Measurements from ENCODE around the gene PCNX2.
A peak's percentile ranks its signal among the peaks of the same experiment; 100 is the strongest.

The PCNX2 gene

DNA sequence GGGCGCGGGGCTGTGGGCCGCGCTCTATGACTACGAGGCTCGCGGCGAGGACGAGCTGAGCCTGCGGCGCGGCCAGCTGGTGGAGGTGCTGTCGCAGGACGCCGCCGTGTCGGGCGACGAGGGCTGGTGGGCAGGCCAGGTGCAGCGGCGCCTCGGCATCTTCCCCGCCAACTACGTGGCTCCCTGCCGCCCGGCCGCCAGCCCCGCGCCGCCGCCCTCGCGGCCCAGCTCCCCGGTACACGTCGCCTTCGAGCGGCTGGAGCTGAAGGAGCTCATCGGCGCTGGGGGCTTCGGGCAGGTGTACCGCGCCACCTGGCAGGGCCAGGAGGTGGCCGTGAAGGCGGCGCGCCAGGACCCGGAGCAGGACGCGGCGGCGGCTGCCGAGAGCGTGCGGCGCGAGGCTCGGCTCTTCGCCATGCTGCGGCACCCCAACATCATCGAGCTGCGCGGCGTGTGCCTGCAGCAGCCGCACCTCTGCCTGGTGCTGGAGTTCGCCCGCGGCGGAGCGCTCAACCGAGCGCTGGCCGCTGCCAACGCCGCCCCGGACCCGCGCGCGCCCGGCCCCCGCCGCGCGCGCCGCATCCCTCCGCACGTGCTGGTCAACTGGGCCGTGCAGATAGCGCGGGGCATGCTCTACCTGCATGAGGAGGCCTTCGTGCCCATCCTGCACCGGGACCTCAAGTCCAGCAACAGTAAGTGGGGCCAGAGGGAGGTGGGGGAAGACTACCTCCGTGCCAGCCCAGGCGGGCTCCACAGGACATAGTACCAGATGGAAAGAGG is 32.8 kb upstream of the PCNX2 start:
- no peak for DNase-seq (ENCODE audit: low read depth)
- TF ChIP-seq, protein P1, sequence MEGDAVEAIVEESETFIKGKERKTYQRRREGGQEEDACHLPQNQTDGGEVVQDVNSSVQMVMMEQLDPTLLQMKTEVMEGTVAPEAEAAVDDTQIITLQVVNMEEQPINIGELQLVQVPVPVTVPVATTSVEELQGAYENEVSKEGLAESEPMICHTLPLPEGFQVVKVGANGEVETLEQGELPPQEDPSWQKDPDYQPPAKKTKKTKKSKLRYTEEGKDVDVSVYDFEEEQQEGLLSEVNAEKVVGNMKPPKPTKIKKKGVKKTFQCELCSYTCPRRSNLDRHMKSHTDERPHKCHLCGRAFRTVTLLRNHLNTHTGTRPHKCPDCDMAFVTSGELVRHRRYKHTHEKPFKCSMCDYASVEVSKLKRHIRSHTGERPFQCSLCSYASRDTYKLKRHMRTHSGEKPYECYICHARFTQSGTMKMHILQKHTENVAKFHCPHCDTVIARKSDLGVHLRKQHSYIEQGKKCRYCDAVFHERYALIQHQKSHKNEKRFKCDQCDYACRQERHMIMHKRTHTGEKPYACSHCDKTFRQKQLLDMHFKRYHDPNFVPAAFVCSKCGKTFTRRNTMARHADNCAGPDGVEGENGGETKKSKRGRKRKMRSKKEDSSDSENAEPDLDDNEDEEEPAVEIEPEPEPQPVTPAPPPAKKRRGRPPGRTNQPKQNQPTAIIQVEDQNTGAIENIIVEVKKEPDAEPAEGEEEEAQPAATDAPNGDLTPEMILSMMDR (conservative IDR thresholded peaks at IDR 0.05; ENCODE audit: low read depth, low read length), result no peak
- H3K4me3 ChIP-seq (ENCODE audit: low read depth, low read length), result peak overlapping the region; percentile 52

- peak within 1 kb of the TSS; percentile 52 for H3K4me3 ChIP-seq (ENCODE audit: low read depth, low read length)
- TF ChIP-seq, protein P1 (conservative IDR thresholded peaks at IDR 0.05; ENCODE audit: low read depth, low read length), result no peak
- no peak for DNase-seq (ENCODE audit: low read depth)
Observed at GRCh38 chr1:233327651-233328141, 32.2 kb upstream of the PCNX2 start, which contains the start of gene MAP3K21. TSS of gene MAP3K21 (plus strand) at chr1:233327724. CDS start at chr1:233328029, 305 bp downstream.

- TF ChIP-seq, protein P1 (conservative IDR thresholded peaks at IDR 0.05; ENCODE audit: low read depth, low read length), result no peak
- peak overlapping the region; percentile 26 for H3K4me3 ChIP-seq (ENCODE audit: low read depth, low read length)
- no peak for DNase-seq (ENCODE audit: low read depth)
Observed at GRCh38 chr1:233326811-233327650, 31.5 kb upstream of the PCNX2 start.

GRCh38 chr1:233326319-233326718 is 30.8 kb upstream of the PCNX2 start:
- DNase-seq (ENCODE audit: low read depth), result no peak
- no peak overlapping the region for H3K4me3 ChIP-seq (ENCODE audit: low read depth, low read length)
- TF ChIP-seq, protein P1 (conservative IDR thresholded peaks at IDR 0.05; ENCODE audit: low read depth, low read length), result no peak

DNA sequence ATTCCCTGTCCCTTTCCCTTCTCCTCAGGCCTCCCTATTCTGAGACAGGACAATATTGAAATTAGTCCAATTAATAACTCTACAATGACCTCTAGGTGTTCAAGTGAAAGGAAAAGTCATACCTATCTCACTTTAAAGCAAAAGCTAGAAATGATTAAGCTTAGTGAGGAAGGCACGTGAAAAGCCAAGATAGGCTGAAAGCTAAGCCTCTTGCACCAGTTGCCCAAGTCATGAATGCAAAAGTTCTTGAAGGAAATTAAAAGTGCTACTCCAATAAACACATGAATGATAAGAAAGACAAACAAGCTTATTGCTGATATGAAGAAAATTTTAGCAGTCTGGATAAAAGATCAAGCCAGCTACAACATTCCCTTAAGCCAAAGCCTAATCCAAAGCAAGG is 28.2 kb upstream of the PCNX2 start:
- H3K4me3 ChIP-seq (ENCODE audit: low read depth, low read length), result no peak overlapping the region
- no peak for DNase-seq (ENCODE audit: low read depth)
- TF ChIP-seq, protein P1 (conservative IDR thresholded peaks at IDR 0.05; ENCODE audit: low read depth, low read length), result no peak

DNA sequence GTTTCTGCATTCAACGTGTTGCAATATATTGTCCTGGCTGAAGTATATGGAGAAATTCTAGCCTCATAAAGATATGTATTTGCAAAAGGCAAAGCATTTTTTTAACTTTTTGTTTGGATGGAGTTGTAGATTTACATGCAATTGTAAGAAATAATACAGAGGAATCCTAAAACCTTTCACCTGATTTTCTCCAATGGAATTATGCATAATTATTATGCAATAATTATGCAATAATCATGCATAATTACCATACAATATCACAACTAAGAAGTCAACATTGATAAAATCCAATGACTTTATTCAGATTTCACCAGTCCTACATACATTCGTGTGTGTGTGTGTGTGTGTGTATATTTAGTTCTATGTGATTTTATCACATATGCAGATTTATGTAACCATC is 24.5 kb upstream of the PCNX2 start:
- DNase-seq (ENCODE audit: low read depth), result no peak
- H3K4me3 ChIP-seq (ENCODE audit: low read depth, low read length), result no peak overlapping the region
- TF ChIP-seq, protein P1 (conservative IDR thresholded peaks at IDR 0.05; ENCODE audit: low read depth, low read length), result no peak

Measured in choroid plexus epithelial cell (primary cell).